Measurements from ENCODE around the gene PCDHA6.
"Not testable (repeated sequence)": the region's sequence is repeated elsewhere in the genome, so short reads cannot be mapped to it uniquely, and the experiment has no call there.

PCDHA6 gene

DNA sequence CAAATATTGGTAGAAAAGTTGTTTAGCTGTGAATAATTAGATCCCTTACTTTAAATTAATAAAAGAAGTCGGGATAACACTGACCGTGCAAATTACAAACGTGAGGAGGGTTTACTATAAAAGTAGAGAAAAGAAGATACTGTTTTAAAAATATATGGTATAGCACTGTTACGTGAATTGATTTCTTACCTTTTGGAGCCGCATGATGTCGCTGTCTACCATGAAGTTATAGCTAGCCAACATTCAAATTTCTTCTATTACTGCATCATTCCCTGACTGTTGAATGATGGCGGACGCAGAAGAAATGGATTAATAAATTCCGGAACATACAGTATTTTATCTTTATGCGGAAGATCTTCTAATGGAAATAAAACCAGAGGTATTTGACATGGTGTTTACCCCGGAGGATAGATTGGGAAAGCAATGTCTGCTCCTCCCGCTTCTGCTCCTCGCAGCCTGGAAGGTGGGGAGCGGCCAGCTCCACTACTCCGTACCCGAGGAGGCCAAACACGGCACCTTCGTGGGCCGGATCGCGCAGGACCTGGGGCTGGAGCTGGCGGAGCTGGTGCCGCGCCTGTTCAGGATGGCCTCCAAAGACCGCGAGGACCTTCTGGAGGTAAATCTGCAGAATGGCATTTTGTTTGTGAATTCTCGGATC lies at the start of gene PCDHA6:
TSS of gene PCDHA6 (plus strand) at position 257 of the 658 bp plus-strand sequence. CDS start at position 389, 132 bp downstream.
- no peaks in the 10 kb centered on the region for H3K27me3 ChIP-seq (ENCODE audit: low read depth, low read length)
- no peak within 1 kb of the TSS for H3K27ac ChIP-seq (ENCODE audit: low read length)
- H3K4me1 ChIP-seq (ENCODE audit: control insufficient read depth in 1 of 2, insufficient read depth in 2 of 2, low read length in 2 of 2) = no peaks in the 10 kb centered on the region
- H3K4me3 ChIP-seq (ENCODE audit: low read depth in 1 of 2, low read length in 2 of 2) = peak within 1 kb of the TSS in 1 of 2 donors; percentile 44
- peaks cover 7 to 37% of the 10 kb centered on the region in 2 donors for H3K9me3 ChIP-seq (ENCODE audit: control insufficient read depth in 1 of 2, low read length in 2 of 2)
- H3K36me3 ChIP-seq (ENCODE audit: control insufficient read depth in 1 of 2, insufficient read depth in 2 of 2, low read length in 2 of 2) = no peaks in the 10 kb centered on the region

DNA sequence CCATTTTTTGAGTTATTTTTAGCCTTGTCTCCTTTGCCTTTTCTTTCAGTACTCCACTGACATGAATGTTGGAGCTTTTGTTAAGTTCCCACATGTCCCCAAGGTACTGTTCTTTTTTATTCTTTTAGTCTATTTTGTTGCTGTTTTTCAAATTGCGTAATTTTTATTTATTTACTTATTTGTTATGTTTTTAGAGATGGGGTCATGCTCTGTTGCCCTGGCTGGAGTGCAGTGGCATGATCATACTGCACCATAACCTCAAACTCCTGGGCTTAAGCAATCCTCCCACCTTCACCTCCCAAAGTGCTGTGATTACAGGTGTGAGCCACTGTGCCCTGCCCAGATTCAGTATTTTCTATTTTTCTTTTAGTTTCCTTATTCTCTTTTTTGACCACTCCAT lies 47.2 kb upstream of the PCDHA6 start:
- Histone ChIP-seq H3K4me3 (ENCODE audit: low read depth in 1 of 2, low read length in 2 of 2) (no peak overlapping the region), H3K9me3 (ENCODE audit: control insufficient read depth in 1 of 2, low read length in 2 of 2) (peaks cover 10 to 68% of the 10 kb centered on the region in 2 donors), H3K27me3 (ENCODE audit: low read depth, low read length) (no peaks in the 10 kb centered on the region), H3K36me3 (ENCODE audit: control insufficient read depth in 1 of 2, insufficient read depth in 2 of 2, low read length in 2 of 2) (peaks cover 0 to 4% of the 10 kb centered on the region in 2 donors), H3K27ac (ENCODE audit: low read length) (no peak overlapping the region), H3K4me1 (ENCODE audit: control insufficient read depth in 1 of 2, insufficient read depth in 2 of 2, low read length in 2 of 2) (no peaks in the 10 kb centered on the region)

DNA sequence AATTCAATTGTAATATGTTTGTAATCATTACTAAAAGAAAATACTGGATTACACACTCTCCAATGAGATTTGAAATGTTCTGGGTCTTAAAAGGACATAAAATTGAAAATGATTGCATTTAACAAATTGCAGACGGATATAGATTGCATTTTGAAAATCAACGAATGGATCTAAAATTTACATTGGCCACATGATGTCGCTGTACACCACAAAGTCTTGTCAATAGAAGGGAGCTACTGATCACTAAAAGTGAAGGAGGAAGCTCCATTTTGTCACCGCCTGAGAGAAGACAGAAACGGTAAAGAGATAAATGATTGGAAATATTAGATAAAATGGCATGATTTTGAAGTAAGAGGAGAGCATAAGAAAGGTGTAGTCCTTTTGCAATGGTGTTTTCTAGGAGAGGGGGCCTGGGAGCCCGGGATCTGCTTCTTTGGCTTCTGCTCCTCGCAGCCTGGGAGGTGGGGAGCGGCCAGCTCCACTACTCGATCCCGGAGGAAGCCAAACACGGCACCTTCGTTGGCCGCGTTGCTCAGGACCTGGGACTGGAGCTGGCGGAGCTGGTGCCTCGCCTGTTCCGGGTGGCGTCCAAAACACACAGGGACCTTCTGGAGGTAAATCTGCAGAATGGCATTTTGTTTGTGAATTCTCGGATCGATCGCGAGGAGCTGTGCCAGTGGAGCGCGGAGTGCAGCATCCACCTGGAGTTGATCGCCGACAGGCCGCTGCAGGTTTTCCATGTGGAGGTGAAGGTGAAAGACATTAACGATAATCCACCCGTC lies 41.7 kb upstream of the PCDHA6 start, which contains the start of gene PCDHA1:
TSS of gene PCDHA1 (plus strand) at position 236 of the 782 bp plus-strand sequence.
- Histone ChIP-seq H3K27me3 (ENCODE audit: low read depth, low read length) (no peaks in the 10 kb centered on the region), H3K9me3 (ENCODE audit: control insufficient read depth in 1 of 2, low read length in 2 of 2) (peaks cover 21 to 61% of the 10 kb centered on the region in 2 donors), H3K4me3 (ENCODE audit: low read depth in 1 of 2, low read length in 2 of 2) (peak within 1 kb of the TSS in 1 of 2 donors; percentile 42)

GRCh38 chr5:140787422-140787821 lies 40.3 kb upstream of the PCDHA6 start:
- Histone ChIP-seq H3K4me3 (ENCODE audit: low read depth in 1 of 2, low read length in 2 of 2) (peak overlapping the region in 1 of 2 donors; percentile 42), H3K9me3 (ENCODE audit: control insufficient read depth in 1 of 2, low read length in 2 of 2) (peaks cover 21 to 58% of the 10 kb centered on the region in 2 donors)
- H3K36me3 ChIP-seq (ENCODE audit: control insufficient read depth in 1 of 2, insufficient read depth in 2 of 2, low read length in 2 of 2); H3K27me3 ChIP-seq (ENCODE audit: low read depth, low read length); H3K27ac ChIP-seq (ENCODE audit: low read length); H3K4me1 ChIP-seq (ENCODE audit: control insufficient read depth in 1 of 2, insufficient read depth in 2 of 2, low read length in 2 of 2): not testable (repeated sequence)

More for the DNA sequence above, 41.7 kb upstream of the PCDHA6 start, which contains the start of gene PCDHA1:
- Histone ChIP-seq H3K36me3 (ENCODE audit: control insufficient read depth in 1 of 2, insufficient read depth in 2 of 2, low read length in 2 of 2) (peaks cover 0 to 4% of the 10 kb centered on the region in 2 donors), H3K4me1 (ENCODE audit: control insufficient read depth in 1 of 2, insufficient read depth in 2 of 2, low read length in 2 of 2) (no peaks in the 10 kb centered on the region), H3K27ac (ENCODE audit: low read length) (no peak within 1 kb of the TSS)

DNA sequence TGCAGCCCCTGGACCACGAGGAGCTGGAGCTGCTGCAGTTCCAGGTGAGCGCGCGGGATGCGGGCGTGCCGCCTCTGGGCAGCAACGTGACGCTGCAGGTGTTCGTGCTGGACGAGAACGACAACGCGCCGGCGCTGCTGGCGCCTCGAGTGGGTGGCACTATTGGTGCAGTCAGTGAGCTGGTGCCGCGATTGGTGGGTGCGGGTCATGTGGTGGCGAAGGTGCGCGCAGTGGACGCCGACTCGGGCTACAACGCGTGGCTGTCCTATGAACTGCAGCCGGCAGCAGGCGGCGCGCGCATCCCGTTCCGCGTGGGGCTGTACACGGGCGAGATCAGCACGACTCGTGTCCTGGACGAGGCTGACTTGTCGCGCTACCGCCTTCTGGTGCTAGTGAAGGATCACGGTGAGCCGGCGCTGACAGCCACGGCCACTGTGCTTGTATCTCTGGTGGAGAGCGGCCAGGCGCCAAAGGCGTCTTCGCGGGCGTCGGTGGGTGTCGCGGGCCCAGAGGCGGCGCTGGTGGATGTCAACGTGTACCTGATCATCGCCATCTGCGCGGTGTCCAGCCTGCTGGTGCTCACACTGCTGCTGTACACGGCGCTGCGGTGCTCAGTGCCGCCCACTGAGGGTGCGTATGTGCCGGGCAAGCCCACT lies 39.8 kb upstream of the PCDHA6 start:
- not testable (repeated sequence) for H3K4me1 ChIP-seq (ENCODE audit: control insufficient read depth in 1 of 2, insufficient read depth in 2 of 2, low read length in 2 of 2); H3K27me3 ChIP-seq (ENCODE audit: low read depth, low read length); H3K36me3 ChIP-seq (ENCODE audit: control insufficient read depth in 1 of 2, insufficient read depth in 2 of 2, low read length in 2 of 2); H3K27ac ChIP-seq (ENCODE audit: low read length)
- Histone ChIP-seq H3K4me3 (ENCODE audit: low read depth in 1 of 2, low read length in 2 of 2) (peak overlapping the region in 1 of 2 donors; percentile 42), H3K9me3 (ENCODE audit: control insufficient read depth in 1 of 2, low read length in 2 of 2) (peaks cover 26 to 60% of the 10 kb centered on the region in 2 donors)

- Histone ChIP-seq H3K9me3 (ENCODE audit: control insufficient read depth in 1 of 2, low read length in 2 of 2) (peaks cover 38 to 61% of the 10 kb centered on the region in 2 donors), H3K4me3 (ENCODE audit: low read depth in 1 of 2, low read length in 2 of 2) (no peak overlapping the region), H3K36me3 (ENCODE audit: control insufficient read depth in 1 of 2, insufficient read depth in 2 of 2, low read length in 2 of 2) (no peaks in the 10 kb centered on the region), H3K4me1 (ENCODE audit: control insufficient read depth in 1 of 2, insufficient read depth in 2 of 2, low read length in 2 of 2) (no peaks in the 10 kb centered on the region), H3K27me3 (ENCODE audit: low read depth, low read length) (no peaks in the 10 kb centered on the region), H3K27ac (ENCODE audit: low read length) (no peak overlapping the region)
Observed at GRCh38 chr5:140791089-140791488, 36.7 kb upstream of the PCDHA6 start.

DNA sequence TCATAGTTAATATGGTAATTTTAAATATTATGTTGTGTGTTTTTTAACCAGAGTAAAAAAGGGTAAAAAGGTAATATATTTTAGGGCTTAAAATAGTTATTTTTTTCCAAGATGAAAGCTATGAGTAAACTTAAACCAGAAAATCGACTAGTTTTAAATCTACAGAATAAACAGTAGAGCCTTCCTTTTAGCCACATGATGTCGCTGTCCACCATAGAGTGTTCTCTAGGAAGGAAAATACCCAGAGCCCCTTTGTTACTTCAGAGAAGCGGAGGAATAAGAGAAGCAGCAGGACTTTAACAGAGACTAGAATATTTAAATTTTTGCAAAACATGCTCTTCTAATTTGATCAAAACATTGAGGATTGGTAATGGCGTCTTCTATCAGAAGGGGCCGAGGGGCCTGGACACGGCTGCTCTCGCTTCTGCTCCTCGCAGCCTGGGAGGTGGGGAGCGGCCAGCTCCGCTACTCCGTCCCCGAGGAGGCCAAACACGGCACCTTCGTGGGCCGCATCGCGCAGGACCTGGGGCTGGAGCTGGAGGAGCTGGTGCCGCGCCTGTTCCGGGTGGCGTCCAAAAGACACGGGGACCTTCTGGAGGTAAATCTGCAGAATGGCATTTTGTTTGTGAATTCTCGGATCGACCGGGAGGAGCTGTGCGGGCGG lies 33.0 kb upstream of the PCDHA6 start, which contains the start of gene PCDHA2:
TSS of gene PCDHA2 (plus strand) at position 258 of the 664 bp plus-strand sequence.
- Histone ChIP-seq H3K27ac (ENCODE audit: low read length) (no peak within 1 kb of the TSS), H3K9me3 (ENCODE audit: control insufficient read depth in 1 of 2, low read length in 2 of 2) (peaks cover 28 to 43% of the 10 kb centered on the region in 2 donors), H3K27me3 (ENCODE audit: low read depth, low read length) (no peaks in the 10 kb centered on the region), H3K4me3 (ENCODE audit: low read depth in 1 of 2, low read length in 2 of 2) (peak within 1 kb of the TSS in 1 of 2 donors; percentile 48), H3K4me1 (ENCODE audit: control insufficient read depth in 1 of 2, insufficient read depth in 2 of 2, low read length in 2 of 2) (no peaks in the 10 kb centered on the region), H3K36me3 (ENCODE audit: control insufficient read depth in 1 of 2, insufficient read depth in 2 of 2, low read length in 2 of 2) (no peaks in the 10 kb centered on the region)

GRCh38 chr5:140795259-140795641 lies 32.5 kb upstream of the PCDHA6 start:
- Histone ChIP-seq H3K9me3 (ENCODE audit: control insufficient read depth in 1 of 2, low read length in 2 of 2) (peaks cover 28 to 43% of the 10 kb centered on the region in 2 donors), H3K27ac (ENCODE audit: low read length) (no peak overlapping the region), H3K36me3 (ENCODE audit: control insufficient read depth in 1 of 2, insufficient read depth in 2 of 2, low read length in 2 of 2) (no peaks in the 10 kb centered on the region), H3K4me3 (ENCODE audit: low read depth in 1 of 2, low read length in 2 of 2) (peak overlapping the region in 1 of 2 donors; percentile 48), H3K27me3 (ENCODE audit: low read depth, low read length) (no peaks in the 10 kb centered on the region), H3K4me1 (ENCODE audit: control insufficient read depth in 1 of 2, insufficient read depth in 2 of 2, low read length in 2 of 2) (no peaks in the 10 kb centered on the region)

DNA sequence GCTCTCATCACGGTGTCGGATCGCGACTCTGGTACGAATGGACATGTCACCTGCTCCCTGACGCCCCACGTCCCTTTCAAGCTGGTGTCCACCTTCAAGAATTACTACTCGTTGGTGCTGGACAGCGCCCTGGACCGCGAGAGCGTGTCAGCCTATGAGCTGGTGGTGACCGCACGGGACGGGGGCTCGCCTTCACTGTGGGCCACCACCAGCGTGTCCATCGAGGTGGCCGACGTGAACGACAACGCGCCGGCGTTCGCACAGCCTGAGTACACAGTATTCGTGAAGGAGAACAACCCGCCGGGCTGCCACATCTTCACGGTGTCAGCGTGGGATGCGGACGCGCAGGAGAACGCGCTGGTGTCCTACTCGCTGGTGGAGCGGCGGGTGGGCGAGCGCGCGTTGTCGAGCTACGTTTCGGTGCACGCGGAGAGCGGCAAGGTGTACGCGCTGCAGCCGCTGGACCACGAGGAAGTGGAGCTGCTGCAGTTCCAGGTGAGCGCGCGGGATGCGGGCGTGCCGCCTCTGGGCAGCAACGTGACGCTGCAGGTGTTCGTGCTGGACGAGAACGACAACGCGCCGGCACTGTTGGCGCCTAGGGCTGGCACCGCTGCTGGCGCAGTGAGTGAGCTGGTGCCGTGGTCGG lies 31.6 kb upstream of the PCDHA6 start:
- H3K4me3 ChIP-seq (ENCODE audit: low read depth in 1 of 2, low read length in 2 of 2) = peak overlapping the region in 1 of 2 donors; percentile 48
- not testable (repeated sequence) for H3K27ac ChIP-seq (ENCODE audit: low read length); H3K4me1 ChIP-seq (ENCODE audit: control insufficient read depth in 1 of 2, insufficient read depth in 2 of 2, low read length in 2 of 2); H3K36me3 ChIP-seq (ENCODE audit: control insufficient read depth in 1 of 2, insufficient read depth in 2 of 2, low read length in 2 of 2); H3K27me3 ChIP-seq (ENCODE audit: low read depth, low read length)
- H3K9me3 ChIP-seq (ENCODE audit: control insufficient read depth in 1 of 2, low read length in 2 of 2) = peaks cover 23 to 41% of the 10 kb centered on the region in 2 donors

GRCh38 chr5:140796718-140797095 lies 31.1 kb upstream of the PCDHA6 start:
- Histone ChIP-seq H3K4me3 (ENCODE audit: low read depth in 1 of 2, low read length in 2 of 2) (peak overlapping the region in 1 of 2 donors; percentile 33), H3K27me3 (ENCODE audit: low read depth, low read length) (no peaks in the 10 kb centered on the region), H3K4me1 (ENCODE audit: control insufficient read depth in 1 of 2, insufficient read depth in 2 of 2, low read length in 2 of 2) (no peaks in the 10 kb centered on the region), H3K9me3 (ENCODE audit: control insufficient read depth in 1 of 2, low read length in 2 of 2) (peaks cover 26 to 46% of the 10 kb centered on the region in 2 donors), H3K27ac (ENCODE audit: low read length) (no peak overlapping the region), H3K36me3 (ENCODE audit: control insufficient read depth in 1 of 2, insufficient read depth in 2 of 2, low read length in 2 of 2) (no peaks in the 10 kb centered on the region)
